HCT116 (cell line): ENCODE results near the gene SLC22A24.

Experiments
- EGR1 ChIP-seq: IDR thresholded peaks from 2 replicates; pipeline ENCODE4 v1.6.1; 2012; ENCODE audit warnings: low read depth
- ELF1 ChIP-seq: IDR thresholded peaks from 2 replicates; pipeline ENCODE4 v1.6.1; 2012; ENCODE audit warnings: low read depth, borderline replicate concordance
- EZH2 ChIP-seq: fragments of 200-600 bp; sonication (generic); IDR thresholded peaks from 2 replicates; pipeline ENCODE4 v1.6.1; 2017; ENCODE audit warnings: antibody characterized with exemption, mixed run types
- POLR2A ChIP-seq: IDR thresholded peaks from 2 replicates; pipeline ENCODE4 v1.7.0; 2011; ENCODE audit warnings: borderline replicate concordance; ENCODE audit not compliant: insufficient read depth, insufficient read length; ENCODE audit errors: extremely low read depth
- RAD21 ChIP-seq: IDR thresholded peaks from 2 replicates; pipeline ENCODE4 v1.6.1; 2012; ENCODE audit warnings: low read depth, mild to moderate bottlenecking
- SIN3A ChIP-seq: IDR thresholded peaks from 2 replicates; pipeline ENCODE4 v1.6.1; 2012; ENCODE audit warnings: low read depth
- SRF ChIP-seq: IDR thresholded peaks from 2 replicates; pipeline ENCODE4 v1.6.1; 2012; ENCODE audit warnings: low read depth
- YY1 ChIP-seq: IDR thresholded peaks from 2 replicates; pipeline ENCODE4 v1.6.1; 2011; ENCODE audit warnings: low read length, low read depth, moderate library complexity, mild to moderate bottlenecking; ENCODE audit not compliant: insufficient replicate concordance; ENCODE audit errors: extremely low read depth
- TF ChIP-seq, protein P1 (sequence below), 3 experiments: fragments of 200-600 bp in 1 of 3; sonication (generic) in 1 of 3; IDR thresholded peaks in 2 of 3; conservative IDR thresholded peaks in 1 of 3; 2 replicates each; pipeline ENCODE4 v1.5.1; 2012 to 2017; ENCODE audit warnings: low read depth in 2 of 3, low read length in 2 of 3, antibody characterized with exemption in 1 of 3, borderline replicate concordance in 1 of 3, control low read depth in 1 of 3, mild to moderate bottlenecking in 1 of 3, mixed read lengths in 1 of 3, mixed run types in 1 of 3, moderate library complexity in 1 of 3; ENCODE audit not compliant: insufficient read depth in 1 of 3
- TF ChIP-seq, protein P2 (sequence below): IDR thresholded peaks from 2 replicates; pipeline ENCODE4 v1.6.1; 2012

DNA sequence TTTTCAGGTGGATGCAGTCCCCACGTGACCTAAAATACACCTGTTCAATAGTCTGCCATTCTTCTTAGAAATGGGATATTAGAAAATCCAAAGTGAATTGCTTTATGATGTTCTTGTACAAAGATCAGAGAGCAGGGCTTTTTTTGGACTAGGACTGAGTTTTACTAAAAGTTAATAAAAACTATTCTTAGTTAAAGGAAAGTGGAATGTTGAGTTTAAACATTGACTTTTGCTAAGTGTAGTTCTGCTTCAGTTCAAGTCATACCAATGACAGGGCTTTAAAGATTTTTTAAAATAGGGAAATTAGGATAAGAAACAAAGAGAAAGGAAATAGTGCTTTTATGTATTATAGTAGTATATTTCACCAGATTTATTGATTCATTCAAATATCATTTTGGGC lies at the start of gene SLC22A24:
- TF ChIP-seq, protein P1, sequence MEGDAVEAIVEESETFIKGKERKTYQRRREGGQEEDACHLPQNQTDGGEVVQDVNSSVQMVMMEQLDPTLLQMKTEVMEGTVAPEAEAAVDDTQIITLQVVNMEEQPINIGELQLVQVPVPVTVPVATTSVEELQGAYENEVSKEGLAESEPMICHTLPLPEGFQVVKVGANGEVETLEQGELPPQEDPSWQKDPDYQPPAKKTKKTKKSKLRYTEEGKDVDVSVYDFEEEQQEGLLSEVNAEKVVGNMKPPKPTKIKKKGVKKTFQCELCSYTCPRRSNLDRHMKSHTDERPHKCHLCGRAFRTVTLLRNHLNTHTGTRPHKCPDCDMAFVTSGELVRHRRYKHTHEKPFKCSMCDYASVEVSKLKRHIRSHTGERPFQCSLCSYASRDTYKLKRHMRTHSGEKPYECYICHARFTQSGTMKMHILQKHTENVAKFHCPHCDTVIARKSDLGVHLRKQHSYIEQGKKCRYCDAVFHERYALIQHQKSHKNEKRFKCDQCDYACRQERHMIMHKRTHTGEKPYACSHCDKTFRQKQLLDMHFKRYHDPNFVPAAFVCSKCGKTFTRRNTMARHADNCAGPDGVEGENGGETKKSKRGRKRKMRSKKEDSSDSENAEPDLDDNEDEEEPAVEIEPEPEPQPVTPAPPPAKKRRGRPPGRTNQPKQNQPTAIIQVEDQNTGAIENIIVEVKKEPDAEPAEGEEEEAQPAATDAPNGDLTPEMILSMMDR (IDR thresholded peaks at IDR 0.05 in 2 of 3, conservative IDR thresholded peaks at IDR 0.05 in 1 of 3; ENCODE audit: borderline replicate concordance in 1 of 3, insufficient read depth in 1 of 3, low read depth in 2 of 3, low read length in 2 of 3) = no peak
- TF ChIP-seq POLR2A = no peak
- TF ChIP-seq EZH2 = no peak
- TF ChIP-seq ELF1 = no peak
- TF ChIP-seq, protein P2, sequence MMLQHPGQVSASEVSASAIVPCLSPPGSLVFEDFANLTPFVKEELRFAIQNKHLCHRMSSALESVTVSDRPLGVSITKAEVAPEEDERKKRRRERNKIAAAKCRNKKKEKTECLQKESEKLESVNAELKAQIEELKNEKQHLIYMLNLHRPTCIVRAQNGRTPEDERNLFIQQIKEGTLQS = no peak
- no peak for TF ChIP-seq RAD21
- no peak for TF ChIP-seq YY1
- TF ChIP-seq SIN3A = no peak
- no peak for TF ChIP-seq EGR1
- no peak for TF ChIP-seq SRF
